Transverse colon (tissue), 4 donors: ENCODE results near the gene OR2Z1. TPM values are rescaled to one million over a fixed set of nuclear protein-coding genes. Genes with fewer than 3 reads are reported as not detected.

Experiments used
- DNase-seq: peaks from one replicate; pipeline ENCODE4 v3.0.0-alpha.2; 2019
- H3K27ac ChIP-seq, 4 donors: fragments of 200-600 bp; sonication (generic); 2 replicates each; pipeline ENCODE4 v1.5.1; 2016 to 2018; ENCODE audit warnings: inconsistent platforms in 4 of 4
- H3K27me3 ChIP-seq: fragments of 200-600 bp; sonication (generic); 2 replicates; pipeline ENCODE4 v1.5.1; 2017; ENCODE audit warnings: inconsistent platforms
- H3K36me3 ChIP-seq, 4 donors: fragments of 200-600 bp; sonication (generic); 2 replicates each; pipeline ENCODE4 v1.5.1; 2017 to 2019; ENCODE audit warnings: inconsistent platforms in 4 of 4
- H3K4me1 ChIP-seq, 4 donors: fragments of 200-600 bp; sonication (generic); 2 replicates each; pipeline ENCODE4 v1.5.1; 2017 to 2020; ENCODE audit warnings: inconsistent platforms in 4 of 4
- H3K4me3 ChIP-seq, 4 donors: fragments of 200-600 bp; sonication (generic); 1 replicate in 1 of 4; 2 replicates in 3 of 4; pipeline versions ENCODE4 v1.5.1 to v1.6.1; 2017 to 2019; ENCODE audit warnings: inconsistent platforms in 4 of 4
- H3K9me3 ChIP-seq, 2 donors: fragments of 200-600 bp; sonication (generic); 2 replicates each; pipeline ENCODE4 v1.5.1; 2017 to 2019; ENCODE audit warnings: inconsistent platforms in 2 of 2
- EP300 ChIP-seq: sonication (generic); formaldehyde crosslinking; IDR thresholded peaks from one replicate; pipeline ENCODE4 v1.6.1; 2017; ENCODE audit warnings: antibody characterized with exemption, low read depth
- POLR2A ChIP-seq: fragments of 450-650 bp; IDR thresholded peaks from one replicate; pipeline ENCODE4 v1.6.1; 2016; ENCODE audit warnings: antibody characterized with exemption, mild to moderate bottlenecking, moderate library complexity
- POLR2AphosphoS5 ChIP-seq, 3 donors: sonication (generic); formaldehyde crosslinking; IDR thresholded peaks; one replicate each; pipeline ENCODE4 v1.6.1; 2016; ENCODE audit warnings: antibody characterized with exemption in 3 of 3
- WGBS, 2 donors: methylation state at CpG; one replicate each; pipeline ENCODE4 v1.1.5; 2018; ENCODE audit warnings: low coverage in 1 of 2; 5-methylcytosine and 5-hydroxymethylcytosine counted together
- in situ Hi-C, 4 donors: fragments of 200-750 bp; cut with MboI; loops; one replicate each; pipeline versions ENCODE4 v1.15.0 to v1.15.1; 2017; ENCODE audit warnings: low sequenced_read_pairs in 3 of 4, low pct_ligation_motif_present in 1 of 4, low pct_unique_long_range_greater_than_20kb in 1 of 4
- intact Hi-C: fragments of 100-400 bp; cut with DNase I; formaldehyde crosslinking; loops from one replicate; pipeline ENCODE4 v1.15.1; 2023; ENCODE audit warnings: low total_unique reads
- total RNA-seq, 4 donors: library from RNA; depleted of rRNA; stranded (reverse); fragments of >200 nt; gene quantifications; one replicate each; pipeline ENCODE4 v1.1.0, GENCODE V29; 2016
- TF ChIP-seq, protein P1 (sequence below), 5 experiments: fragments of 200-600 bp in 3 of 5; fragments of 450-650 bp in 2 of 5; sonication (generic) in 3 of 5; IDR thresholded peaks; 1 replicate in 2 of 5; 2 replicates in 3 of 5; pipeline ENCODE4 v1.5.1; 2016 to 2017; ENCODE audit warnings: antibody characterized with exemption in 5 of 5, inconsistent platforms in 3 of 5, mild to moderate bottlenecking in 2 of 5, moderate library complexity in 1 of 5

OR2Z1 gene
- total RNA-seq, 4 donors from 2014 or later, result not detected

DNA sequence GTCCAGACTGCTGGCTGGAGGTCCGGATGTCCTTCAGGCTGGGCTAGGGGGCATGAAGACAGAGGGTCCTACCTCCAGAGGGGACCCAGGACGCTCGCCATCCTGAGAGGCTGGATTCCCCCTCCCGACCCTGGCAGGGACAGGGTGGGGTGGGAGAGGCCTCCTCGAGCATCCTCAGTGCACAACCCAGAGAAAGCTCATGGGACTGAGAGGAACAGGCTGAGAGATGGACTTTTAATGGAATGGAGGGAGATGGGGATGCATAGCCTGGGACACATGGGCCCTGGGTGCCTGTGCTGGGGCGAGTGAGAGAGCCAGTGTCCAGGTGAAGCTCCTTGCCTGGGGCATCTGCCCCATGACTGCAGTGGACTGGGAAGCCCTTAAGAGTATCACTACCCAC is 25.9 kb upstream of the OR2Z1 start:
- TF ChIP-seq EP300 (no peak), POLR2A (no peak), POLR2AphosphoS5 (IDR thresholded peaks at IDR 0.05) (no peak)
- TF ChIP-seq, protein P1, sequence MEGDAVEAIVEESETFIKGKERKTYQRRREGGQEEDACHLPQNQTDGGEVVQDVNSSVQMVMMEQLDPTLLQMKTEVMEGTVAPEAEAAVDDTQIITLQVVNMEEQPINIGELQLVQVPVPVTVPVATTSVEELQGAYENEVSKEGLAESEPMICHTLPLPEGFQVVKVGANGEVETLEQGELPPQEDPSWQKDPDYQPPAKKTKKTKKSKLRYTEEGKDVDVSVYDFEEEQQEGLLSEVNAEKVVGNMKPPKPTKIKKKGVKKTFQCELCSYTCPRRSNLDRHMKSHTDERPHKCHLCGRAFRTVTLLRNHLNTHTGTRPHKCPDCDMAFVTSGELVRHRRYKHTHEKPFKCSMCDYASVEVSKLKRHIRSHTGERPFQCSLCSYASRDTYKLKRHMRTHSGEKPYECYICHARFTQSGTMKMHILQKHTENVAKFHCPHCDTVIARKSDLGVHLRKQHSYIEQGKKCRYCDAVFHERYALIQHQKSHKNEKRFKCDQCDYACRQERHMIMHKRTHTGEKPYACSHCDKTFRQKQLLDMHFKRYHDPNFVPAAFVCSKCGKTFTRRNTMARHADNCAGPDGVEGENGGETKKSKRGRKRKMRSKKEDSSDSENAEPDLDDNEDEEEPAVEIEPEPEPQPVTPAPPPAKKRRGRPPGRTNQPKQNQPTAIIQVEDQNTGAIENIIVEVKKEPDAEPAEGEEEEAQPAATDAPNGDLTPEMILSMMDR (IDR thresholded peaks at IDR 0.05), result no peak
- no peaks in the 10 kb centered on the region for H3K4me1 ChIP-seq

DNA sequence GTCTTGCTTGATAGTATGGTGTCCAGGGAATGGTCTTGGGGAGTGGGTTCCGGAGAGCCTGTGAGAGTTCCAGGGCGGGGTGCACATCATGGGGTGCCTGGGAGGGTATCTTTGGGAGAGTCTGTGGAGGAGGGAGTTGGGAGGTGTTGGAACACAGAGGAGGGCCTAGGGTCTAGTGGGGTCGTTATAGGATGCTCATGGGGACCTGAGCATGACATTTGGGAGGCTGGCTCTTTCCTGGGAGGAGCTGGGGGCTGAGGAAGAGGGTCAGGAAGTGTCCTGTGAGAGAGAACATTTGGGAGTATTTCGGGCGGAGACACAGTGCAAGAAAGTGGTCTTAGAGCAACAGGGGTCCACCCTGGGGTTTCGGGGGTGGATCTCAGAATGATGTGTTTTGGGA is 25.5 kb upstream of the OR2Z1 start:
- Histone ChIP-seq H3K36me3 (no peaks in the 10 kb centered on the region), H3K4me1 (no peaks in the 10 kb centered on the region), H3K27me3 (peaks cover 24% of the 10 kb centered on the region), H3K27ac (no peak overlapping the region), H3K9me3 (no peaks in the 10 kb centered on the region), H3K4me3 (no peak overlapping the region)
- no peak for DNase-seq
- WGBS, 2 donors, result 0 to 67% methylated on average over 1 to 6 of the region's 6 CpGs
- intact Hi-C loops (no loop called here), in situ Hi-C loops (no loop called here)
- no peak for TF ChIP-seq EP300
- TF ChIP-seq POLR2A, result no peak
- TF ChIP-seq, protein P1 (IDR thresholded peaks at IDR 0.05), result no peak
- no peak for TF ChIP-seq POLR2AphosphoS5 (IDR thresholded peaks at IDR 0.05)

More for the DNA sequence above, 25.9 kb upstream of the OR2Z1 start:
- WGBS, 2 donors, result 69 to 100% methylated on average over 1 to 6 of the region's 6 CpGs
- no peak for DNase-seq
- in situ Hi-C loops, result no loop called here
- Histone ChIP-seq H3K27ac (no peak overlapping the region), H3K4me3 (no peak overlapping the region), H3K9me3 (no peaks in the 10 kb centered on the region), H3K36me3 (no peaks in the 10 kb centered on the region), H3K27me3 (peaks cover 24% of the 10 kb centered on the region)
- intact Hi-C loops, result no loop called here

DNA sequence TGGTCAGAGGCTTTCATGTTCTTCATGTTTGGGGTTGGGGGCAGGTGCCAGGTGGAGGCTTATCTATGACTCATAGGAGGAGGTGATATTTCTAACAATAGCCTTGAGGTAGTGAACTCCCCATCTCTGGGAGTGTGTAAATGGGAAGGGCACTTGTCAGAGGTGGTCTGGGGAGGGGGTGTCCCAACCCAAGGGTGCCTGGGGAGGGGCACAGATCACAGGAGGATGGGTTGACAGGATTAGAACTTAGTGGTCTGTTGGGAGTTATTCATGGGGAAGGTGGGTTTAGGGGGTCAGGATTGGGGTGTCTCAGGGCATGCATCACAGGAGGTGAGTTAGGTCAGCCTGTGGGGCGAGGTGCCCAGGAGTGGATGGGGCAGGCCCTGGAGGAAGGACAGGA is 24.4 kb upstream of the OR2Z1 start:
- Histone ChIP-seq H3K4me3 (no peak overlapping the region), H3K4me1 (no peaks in the 10 kb centered on the region), H3K9me3 (no peaks in the 10 kb centered on the region), H3K27me3 (peaks cover 28% of the 10 kb centered on the region), H3K36me3 (no peaks in the 10 kb centered on the region), H3K27ac (no peak overlapping the region)
- WGBS, 2 donors, result 64% methylated on average over 1 of the region's 1 CpG; no CpG with 5 or more reads in 1 of the 2 donors
- intact Hi-C loops (no loop called here), in situ Hi-C loops (no loop called here)
- DNase-seq, result no peak
- TF ChIP-seq, protein P1 (IDR thresholded peaks at IDR 0.05), result no peak
- TF ChIP-seq POLR2AphosphoS5 (IDR thresholded peaks at IDR 0.05), result no peak
- no peak for TF ChIP-seq EP300
- TF ChIP-seq POLR2A, result no peak

- intact Hi-C loops, result no loop called here
- H3K4me1 ChIP-seq, result no peaks in the 10 kb centered on the region
- TF ChIP-seq POLR2AphosphoS5 (IDR thresholded peaks at IDR 0.05), result no peak
- no peaks in the 10 kb centered on the region for H3K9me3 ChIP-seq
- 78% methylated on average over 58 of the region's 60 CpGs; no CpG with 5 or more reads in 1 of the 2 donors for WGBS, 2 donors
- no peak overlapping the region for H3K27ac ChIP-seq
- no peak for DNase-seq
- no peaks in the 10 kb centered on the region for H3K36me3 ChIP-seq
- no peak overlapping the region for H3K4me3 ChIP-seq
- H3K27me3 ChIP-seq, result peaks cover 28% of the 10 kb centered on the region
- in situ Hi-C loops, result no loop called here
Observed at GRCh38 chr19:8697671-8698432, 23.6 kb upstream of the OR2Z1 start.
